ENCODE data around the gene ACTN1.
"Not testable (repeated sequence)": the region's sequence is repeated elsewhere in the genome, so short reads cannot be mapped to it uniquely, and the experiment has no call there.

Gene ACTN1

GRCh38 chr14:68986225-68986624 lies 7.1 kb upstream of the ACTN1 start:
- DNase-seq: no peak

GRCh38 chr14:68984686-68985085 lies 5.6 kb upstream of the ACTN1 start:
- DNase-seq: no peak

- peak; percentile 24 for DNase-seq
Observed at GRCh38 chr14:68983191-68983590, 4.1 kb upstream of the ACTN1 start.

GRCh38 chr14:68982581-68982980 lies 3.5 kb upstream of the ACTN1 start:
- DNase-seq: peak; percentile 27

GRCh38 chr14:68981539-68981976 lies 2.5 kb upstream of the ACTN1 start:
- peak; percentile 79 for DNase-seq

- DNase-seq: no peak
Observed at GRCh38 chr14:68981139-68981538, 2.0 kb upstream of the ACTN1 start.

- DNase-seq: peak; percentile 45
Observed at GRCh38 chr14:68979722-68980451, 785 bp upstream of the ACTN1 start.

GRCh38 chr14:68978172-68978911 lies 760 bp downstream of the ACTN1 start:
- DNase-seq: peak; percentile 75

GRCh38 chr14:68977718-68978171 lies 1.4 kb downstream of the ACTN1 start:
- peak; percentile 99 for DNase-seq

GRCh38 chr14:68977180-68977717 lies 1.9 kb downstream of the ACTN1 start:
- DNase-seq: no peak

GRCh38 chr14:68976160-68977067 lies 2.7 kb downstream of the ACTN1 start:
- DNase-seq: peak; percentile 56

GRCh38 chr14:68975667-68976066 lies 3.4 kb downstream of the ACTN1 start:
- peak; percentile 85 for DNase-seq

GRCh38 chr14:68974759-68975347 lies 4.2 kb downstream of the ACTN1 start:
- DNase-seq: no peak

GRCh38 chr14:68973639-68974038 lies 5.5 kb downstream of the ACTN1 start:
- no peak for DNase-seq

GRCh38 chr14:68973219-68973565 lies 5.9 kb downstream of the ACTN1 start:
- not testable (repeated sequence) for DNase-seq

GRCh38 chr14:68972507-68973218 lies 6.4 kb downstream of the ACTN1 start:
- no peak for DNase-seq

GRCh38 chr14:68971411-68972035 lies 7.6 kb downstream of the ACTN1 start:
- DNase-seq: no peak

GRCh38 chr14:68970736-68971135 lies 8.4 kb downstream of the ACTN1 start:
- DNase-seq: no peak

- DNase-seq: no peak
Observed at GRCh38 chr14:68970038-68970612, 9.0 kb downstream of the ACTN1 start.

- no peak for DNase-seq
Observed at GRCh38 chr14:68969278-68970033, 9.6 kb downstream of the ACTN1 start.
